ENCODE measurements around the gene METTL25. TPM values are rescaled to one million over a fixed set of nuclear protein-coding genes. Genes with fewer than 3 reads are reported as not detected.

Gene METTL25
- total RNA-seq, 120 experiments from 2014 or later: 14.3 to 40.2 (median 22.9) TPM

Other genes starting within 250 kb of the METTL25 start
- 10 to 100 TPM; 18.7 to 46.8 (median 29.4) TPM for gene CCDC59, start 142 bp upstream of the METTL25 start, total RNA-seq

Measured in dorsolateral prefrontal cortex (tissue), 118 donors.